Brain microvascular endothelial cell (primary cell): ENCODE data around the gene ZBTB32.

Experiments
- DNase-seq: peaks from one replicate; pipeline ENCODE4 v3.0.0-alpha.2; 2020
- H3K27ac ChIP-seq: fragments of 250-450 bp; sonication (Bioruptor Pico); 2 replicates; pipeline ENCODE4 v1.5.1; 2020; ENCODE audit warnings: mild to moderate bottlenecking, moderate library complexity
- H3K27me3 ChIP-seq: fragments of 250-450 bp; sonication (Bioruptor Pico); replicated peaks from 2 replicates; pipeline ENCODE4 v1.5.1; 2020; ENCODE audit warnings: mild to moderate bottlenecking
- H3K36me3 ChIP-seq: fragments of 250-450 bp; sonication (Bioruptor Pico); replicated peaks from 2 replicates; pipeline ENCODE4 v1.5.1; 2020; ENCODE audit warnings: mild to moderate bottlenecking
- H3K4me3 ChIP-seq: 2 replicates; pipeline ENCODE4 v1.5.1; 2011; ENCODE audit warnings: low read depth, mild to moderate bottlenecking, control low read depth, low read length, moderate library complexity
- in situ Hi-C: cut with HindIII; loops from 2 replicates; pipeline ENCODE4 v1.10.0; 2017; ENCODE audit warnings: low sequenced_read_pairs, low pct_ligation_motif_present
- TF ChIP-seq, protein P1 (sequence below): IDR thresholded peaks from 2 replicates; pipeline ENCODE4 v1.5.1; 2011; ENCODE audit warnings: low read depth, mild to moderate bottlenecking, moderate library complexity, low read length, control low read depth, inconsistent platforms; ENCODE audit errors: missing control alignments

Gene ZBTB32

DNA sequence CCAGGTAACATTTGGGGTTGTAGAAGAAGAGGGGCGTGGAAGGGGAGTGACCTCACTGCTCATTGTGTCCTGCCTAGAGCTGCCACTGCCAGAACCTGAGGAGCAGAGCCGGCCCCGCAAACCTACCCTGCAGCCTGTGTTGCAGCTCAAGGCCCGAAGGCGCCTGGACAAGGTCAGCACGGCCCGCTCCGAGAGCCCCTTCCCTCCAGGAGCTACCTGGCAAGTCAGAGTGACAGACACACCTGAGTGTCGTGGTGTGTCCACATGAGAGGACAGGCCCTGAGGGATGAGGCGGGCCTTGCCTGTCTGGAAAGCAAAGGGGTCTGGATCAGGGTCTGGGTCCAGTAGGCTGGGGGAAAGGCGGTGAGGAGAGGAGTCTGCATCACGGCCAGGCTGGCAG is 20.2 kb downstream of the ZBTB32 start:
- Histone ChIP-seq H3K27me3 (no peaks in the 10 kb centered on the region), H3K27ac (no peak overlapping the region), H3K36me3 (peaks cover 80% of the 10 kb centered on the region), H3K4me3 (no peak overlapping the region)
- TF ChIP-seq, protein P1, sequence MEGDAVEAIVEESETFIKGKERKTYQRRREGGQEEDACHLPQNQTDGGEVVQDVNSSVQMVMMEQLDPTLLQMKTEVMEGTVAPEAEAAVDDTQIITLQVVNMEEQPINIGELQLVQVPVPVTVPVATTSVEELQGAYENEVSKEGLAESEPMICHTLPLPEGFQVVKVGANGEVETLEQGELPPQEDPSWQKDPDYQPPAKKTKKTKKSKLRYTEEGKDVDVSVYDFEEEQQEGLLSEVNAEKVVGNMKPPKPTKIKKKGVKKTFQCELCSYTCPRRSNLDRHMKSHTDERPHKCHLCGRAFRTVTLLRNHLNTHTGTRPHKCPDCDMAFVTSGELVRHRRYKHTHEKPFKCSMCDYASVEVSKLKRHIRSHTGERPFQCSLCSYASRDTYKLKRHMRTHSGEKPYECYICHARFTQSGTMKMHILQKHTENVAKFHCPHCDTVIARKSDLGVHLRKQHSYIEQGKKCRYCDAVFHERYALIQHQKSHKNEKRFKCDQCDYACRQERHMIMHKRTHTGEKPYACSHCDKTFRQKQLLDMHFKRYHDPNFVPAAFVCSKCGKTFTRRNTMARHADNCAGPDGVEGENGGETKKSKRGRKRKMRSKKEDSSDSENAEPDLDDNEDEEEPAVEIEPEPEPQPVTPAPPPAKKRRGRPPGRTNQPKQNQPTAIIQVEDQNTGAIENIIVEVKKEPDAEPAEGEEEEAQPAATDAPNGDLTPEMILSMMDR, result no peak
- in situ Hi-C loops, result no loop called here
- no peak for DNase-seq

DNA sequence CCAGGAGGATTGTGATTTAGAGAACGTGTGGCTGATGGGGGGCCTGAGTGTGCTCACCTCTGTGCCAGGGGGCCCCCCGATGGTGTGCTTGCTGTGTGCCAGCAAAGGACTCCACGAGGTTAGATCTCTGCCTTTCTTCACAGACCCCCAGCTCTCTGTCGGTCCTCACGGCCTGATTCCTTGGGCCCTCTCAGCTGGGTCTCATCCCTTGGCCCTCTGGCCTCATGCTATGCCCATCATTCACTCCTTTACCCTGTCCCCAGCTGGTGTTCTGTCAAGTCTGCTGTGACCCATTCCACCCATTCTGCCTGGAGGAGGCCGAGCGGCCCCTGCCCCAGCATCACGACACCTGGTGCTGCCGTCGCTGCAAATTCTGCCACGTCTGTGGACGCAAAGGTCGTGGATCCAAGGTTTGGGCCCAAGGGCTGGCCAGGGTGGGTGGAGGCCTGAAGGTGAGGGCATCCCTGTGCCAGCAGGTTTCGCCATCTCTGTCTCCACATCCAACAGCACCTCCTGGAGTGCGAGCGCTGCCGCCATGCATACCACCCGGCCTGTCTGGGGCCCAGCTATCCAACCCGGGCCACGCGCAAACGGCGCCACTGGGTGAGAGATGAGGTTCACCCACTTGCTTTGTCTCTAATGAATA is 21.0 kb downstream of the ZBTB32 start:
- in situ Hi-C loops, result no loop called here
- H3K4me3 ChIP-seq, result no peak overlapping the region
- TF ChIP-seq, protein P1, result no peak
- no peak for DNase-seq
- H3K27me3 ChIP-seq, result no peaks in the 10 kb centered on the region
- no peak overlapping the region for H3K27ac ChIP-seq
- H3K36me3 ChIP-seq, result peaks cover 82% of the 10 kb centered on the region

DNA sequence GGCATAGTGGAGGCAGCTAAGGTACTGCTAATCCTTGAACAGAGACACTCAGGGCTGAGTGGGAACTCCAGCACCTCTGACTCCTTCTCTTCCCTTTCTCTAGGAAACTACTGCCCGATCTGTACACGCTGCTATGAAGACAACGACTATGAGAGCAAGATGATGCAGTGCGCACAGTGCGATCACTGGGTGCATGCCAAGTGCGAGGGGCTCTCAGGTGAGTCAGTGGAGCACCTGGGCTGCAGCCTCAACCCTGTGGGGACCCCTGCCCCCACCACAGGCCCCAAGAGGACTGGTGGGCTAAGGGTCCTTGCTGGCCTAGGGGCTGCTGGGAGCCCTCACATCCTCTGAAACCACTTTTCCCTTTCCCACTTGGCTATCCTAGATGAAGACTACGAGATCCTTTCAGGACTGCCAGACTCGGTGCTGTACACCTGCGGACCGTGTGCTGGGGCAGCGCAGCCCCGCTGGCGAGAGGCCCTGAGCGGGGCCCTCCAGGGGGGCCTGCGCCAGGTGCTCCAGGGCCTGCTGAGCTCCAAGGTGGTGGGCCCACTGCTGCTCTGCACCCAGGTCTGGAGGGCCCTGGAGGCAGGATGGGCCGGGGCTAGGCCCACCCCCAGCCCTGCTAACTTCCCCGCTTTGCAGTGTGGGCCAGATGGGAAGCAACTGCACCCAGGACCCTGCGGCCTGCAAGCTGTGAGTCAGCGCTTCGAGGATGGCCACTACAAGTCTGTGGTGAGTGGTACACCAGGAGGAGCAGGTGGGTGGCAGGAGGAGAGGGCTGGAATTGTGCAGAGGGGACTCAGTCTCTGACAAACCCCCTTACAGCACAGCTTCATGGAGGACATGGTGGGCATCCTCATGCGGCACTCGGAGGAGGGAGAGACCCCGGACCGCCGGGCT is 22.9 kb downstream of the ZBTB32 start:
- no peak overlapping the region for H3K27ac ChIP-seq
- in situ Hi-C loops, result no loop called here
- peaks cover 89% of the 10 kb centered on the region for H3K36me3 ChIP-seq
- no peak overlapping the region for H3K4me3 ChIP-seq
- no peak for DNase-seq
- TF ChIP-seq, protein P1, result no peak
- H3K27me3 ChIP-seq, result no peaks in the 10 kb centered on the region

DNA sequence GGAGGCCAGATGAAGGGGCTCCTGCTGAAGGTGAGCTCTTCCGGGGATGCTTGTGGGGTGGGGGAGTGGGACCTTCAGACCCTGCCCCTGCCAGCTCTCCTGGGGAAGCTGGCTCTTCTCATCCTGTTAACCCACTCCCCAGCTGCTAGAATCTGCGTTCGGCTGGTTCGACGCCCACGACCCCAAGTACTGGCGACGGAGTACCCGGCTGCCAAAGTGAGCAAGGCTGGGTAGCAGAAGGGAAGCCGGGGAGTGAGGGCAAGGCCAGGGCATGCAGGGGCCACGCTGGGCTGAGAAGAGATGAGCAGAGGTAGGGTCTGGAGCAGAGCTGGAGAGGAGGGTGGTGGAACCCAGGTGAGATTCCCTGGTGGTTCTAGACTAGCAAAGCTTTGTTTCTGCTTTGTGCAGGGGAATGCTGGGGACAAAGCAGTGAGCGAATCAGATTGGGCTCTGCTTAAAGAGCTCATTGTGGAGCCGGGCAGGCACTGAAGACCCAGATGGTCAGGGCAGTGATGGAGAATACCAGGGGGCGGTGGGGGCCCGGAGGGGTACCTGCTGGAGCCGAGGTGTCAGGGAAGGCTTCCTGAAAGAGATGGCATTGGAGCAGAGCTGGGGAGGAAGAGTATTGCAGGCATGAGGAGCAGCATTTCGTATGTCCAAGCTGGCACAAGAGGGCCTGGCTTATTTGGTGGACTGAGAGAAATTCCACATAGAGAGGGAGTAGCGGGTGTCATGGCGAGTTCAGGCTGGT is 23.8 kb downstream of the ZBTB32 start:
- no peak overlapping the region for H3K27ac ChIP-seq
- no peak for DNase-seq
- H3K4me3 ChIP-seq, result no peak overlapping the region
- TF ChIP-seq, protein P1, result no peak
- no peaks in the 10 kb centered on the region for H3K27me3 ChIP-seq
- peaks cover 87% of the 10 kb centered on the region for H3K36me3 ChIP-seq
- in situ Hi-C loops, result no loop called here

DNA sequence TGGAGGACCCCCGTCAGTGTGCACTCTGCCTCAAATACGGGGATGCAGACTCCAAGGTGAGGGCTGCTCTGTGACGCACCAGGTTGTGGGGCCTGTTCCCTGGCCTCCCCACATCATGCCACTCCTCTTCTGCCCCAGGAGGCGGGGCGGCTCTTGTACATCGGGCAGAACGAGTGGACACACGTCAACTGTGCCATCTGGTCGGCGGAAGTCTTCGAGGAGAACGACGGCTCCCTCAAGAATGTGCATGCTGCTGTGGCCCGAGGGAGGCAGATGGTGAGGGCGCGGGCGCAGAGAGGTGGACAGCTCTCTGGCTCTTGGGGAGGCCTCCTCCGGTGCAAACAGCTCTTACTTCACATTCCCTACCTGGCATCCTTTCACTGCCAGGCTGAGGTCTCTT is 24.7 kb downstream of the ZBTB32 start:
- Histone ChIP-seq H3K27ac (no peak overlapping the region), H3K36me3 (peaks cover 86% of the 10 kb centered on the region), H3K4me3 (no peak overlapping the region), H3K27me3 (no peaks in the 10 kb centered on the region)
- in situ Hi-C loops, result no loop called here
- no peak for DNase-seq
- TF ChIP-seq, protein P1, result no peak
